Activated T-helper 1 cell treated with anti-CD3 and anti-CD28 coated beads, Interleukin-2, amount 50 U/mL, for 16 hours (primary cell): Measurements from ENCODE around the gene BAIAP2L1.

ENCODE experiments used
- DNase-seq, 2 donors: peaks; one replicate each; pipeline ENCODE4 v3.0.0-alpha.2; 2020; ENCODE audit warnings: low read depth in 1 of 2, low spot score in 1 of 2

BAIAP2L1 gene

GRCh38 chr7:98359395-98359794 lies 41.5 kb downstream of the BAIAP2L1 start:
- no peak for DNase-seq

- DNase-seq = no peak
These were observed 42.2 kb downstream of the BAIAP2L1 start for GRCh38 chr7:98358706-98359105.

- DNase-seq = no peak
These were observed 43.1 kb downstream of the BAIAP2L1 start for GRCh38 chr7:98357751-98358161.

- no peak for DNase-seq
These were observed 45.7 kb downstream of the BAIAP2L1 start for GRCh38 chr7:98355250-98355538.

- no peak for DNase-seq
These were observed 46.2 kb downstream of the BAIAP2L1 start for GRCh38 chr7:98354511-98355249.

- no peak for DNase-seq
These were observed 46.8 kb downstream of the BAIAP2L1 start for GRCh38 chr7:98354052-98354451.

- DNase-seq = no peak
These were observed 48.3 kb downstream of the BAIAP2L1 start for GRCh38 chr7:98352621-98353020.

- no peak for DNase-seq
These were observed 49.8 kb downstream of the BAIAP2L1 start for GRCh38 chr7:98351136-98351535.

GRCh38 chr7:98348726-98349474 lies 52.0 kb downstream of the BAIAP2L1 start:
- DNase-seq = no peak

GRCh38 chr7:98346515-98347069 lies 54.3 kb downstream of the BAIAP2L1 start:
- no peak for DNase-seq

GRCh38 chr7:98341106-98341505 lies 59.8 kb downstream of the BAIAP2L1 start:
- DNase-seq = no peak

GRCh38 chr7:98339043-98339442 lies 61.8 kb downstream of the BAIAP2L1 start:
- DNase-seq = no peak

- no peak for DNase-seq
These were observed 62.4 kb downstream of the BAIAP2L1 start for GRCh38 chr7:98338441-98338840.

- no peak for DNase-seq
These were observed 65.4 kb downstream of the BAIAP2L1 start for GRCh38 chr7:98335411-98335977.

- DNase-seq = no peak
These were observed 66.8 kb downstream of the BAIAP2L1 start for GRCh38 chr7:98334081-98334480.

GRCh38 chr7:98330926-98331529 lies 69.9 kb downstream of the BAIAP2L1 start:
- no peak for DNase-seq

GRCh38 chr7:98329791-98330373 lies 71.0 kb downstream of the BAIAP2L1 start:
- DNase-seq = no peak

GRCh38 chr7:98329100-98329790 lies 71.6 kb downstream of the BAIAP2L1 start:
- no peak for DNase-seq

- DNase-seq = no peak
These were observed 76.1 kb downstream of the BAIAP2L1 start for GRCh38 chr7:98324782-98325181.

- no peak for DNase-seq
These were observed 77.1 kb downstream of the BAIAP2L1 start for GRCh38 chr7:98323597-98324322.
